IPS-20b (cell line): Measurements from ENCODE around the gene UPF1.

ENCODE experiments used
- H3K27ac ChIP-seq: one replicate; pipeline ENCODE4 v1.5.1; 2013; ENCODE audit warnings: low read length
- H3K27me3 ChIP-seq: 2 replicates; pipeline ENCODE4 v1.6.1; 2013; ENCODE audit warnings: mild to moderate bottlenecking, low read length, inconsistent platforms; ENCODE audit not compliant: insufficient read depth
- H3K36me3 ChIP-seq: 2 replicates; pipeline ENCODE4 v1.6.1; 2013; ENCODE audit warnings: low read depth, mild to moderate bottlenecking, inconsistent platforms, low read length, moderate library complexity; ENCODE audit not compliant: insufficient read depth
- H3K4me1 ChIP-seq: 2 replicates; pipeline ENCODE4 v1.6.1; 2013; ENCODE audit warnings: mild to moderate bottlenecking, control low read depth, inconsistent platforms, low read length, moderate library complexity; ENCODE audit not compliant: insufficient read depth
- H3K4me3 ChIP-seq: 2 replicates; pipeline ENCODE4 v1.5.1; 2013; ENCODE audit warnings: mild to moderate bottlenecking, low read length, inconsistent platforms
- H3K9ac ChIP-seq: 2 replicates; pipeline ENCODE4 v1.6.1; 2013; ENCODE audit warnings: low read depth, mild to moderate bottlenecking, inconsistent platforms, low read length, moderate library complexity
- H3K9me3 ChIP-seq: 2 replicates; pipeline ENCODE4 v1.6.1; 2013; ENCODE audit warnings: mild to moderate bottlenecking, low read depth, low read length, inconsistent platforms; ENCODE audit not compliant: insufficient read depth

The UPF1 gene

DNA sequence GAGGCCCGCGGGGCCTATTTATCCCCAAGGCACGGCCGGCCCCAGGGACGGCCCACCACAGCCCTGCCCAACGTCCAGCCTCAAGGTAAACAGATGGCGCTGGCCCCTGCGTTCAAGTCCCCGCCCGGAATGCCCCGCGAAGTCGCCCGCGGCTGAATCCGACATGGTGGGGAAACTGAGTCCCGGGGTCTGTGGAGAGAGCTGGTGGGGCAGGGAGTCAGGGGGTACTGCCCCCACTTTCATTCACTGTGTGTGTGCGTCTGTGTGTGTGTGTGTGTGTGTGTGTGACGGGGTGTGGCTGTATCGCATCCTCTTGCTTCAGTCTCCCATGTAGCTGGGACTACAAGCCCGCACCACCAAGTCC is 40.5 kb upstream of the UPF1 start:
- Histone ChIP-seq H3K4me1 (no peaks in the 10 kb centered on the region), H3K4me3 (no peak overlapping the region), H3K36me3 (no peaks in the 10 kb centered on the region), H3K9me3 (no peaks in the 10 kb centered on the region; the same call in 1 of the 2 replicates), H3K27me3 (peaks cover 99% of the 10 kb centered on the region), H3K27ac (no peak overlapping the region), H3K9ac (no peak overlapping the region)

DNA sequence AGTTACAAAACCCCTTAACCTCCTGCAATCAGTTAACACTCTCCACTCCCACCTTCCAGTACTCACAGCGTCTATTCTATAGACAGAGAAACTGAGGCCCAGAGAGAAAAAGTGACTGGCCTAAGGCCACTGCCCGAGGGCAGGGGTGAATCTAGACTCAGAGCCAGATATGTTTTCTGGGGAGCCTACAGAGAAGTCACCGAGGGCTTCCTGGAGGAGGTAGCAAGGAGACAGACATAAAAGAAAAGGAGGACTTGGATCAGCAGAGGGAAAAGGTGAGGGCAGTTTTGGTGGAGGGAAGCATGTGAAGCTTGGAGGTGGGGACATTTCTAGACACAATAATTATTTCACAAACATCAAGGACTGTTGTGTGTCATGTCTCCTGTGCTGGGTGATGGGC is 39.1 kb upstream of the UPF1 start:
- Histone ChIP-seq H3K27ac (no peak overlapping the region), H3K27me3 (peaks cover 99% of the 10 kb centered on the region), H3K36me3 (no peaks in the 10 kb centered on the region), H3K4me3 (no peak overlapping the region), H3K9ac (no peak overlapping the region), H3K4me1 (no peaks in the 10 kb centered on the region), H3K9me3 (no peaks in the 10 kb centered on the region; the same call in 1 of the 2 replicates)

DNA sequence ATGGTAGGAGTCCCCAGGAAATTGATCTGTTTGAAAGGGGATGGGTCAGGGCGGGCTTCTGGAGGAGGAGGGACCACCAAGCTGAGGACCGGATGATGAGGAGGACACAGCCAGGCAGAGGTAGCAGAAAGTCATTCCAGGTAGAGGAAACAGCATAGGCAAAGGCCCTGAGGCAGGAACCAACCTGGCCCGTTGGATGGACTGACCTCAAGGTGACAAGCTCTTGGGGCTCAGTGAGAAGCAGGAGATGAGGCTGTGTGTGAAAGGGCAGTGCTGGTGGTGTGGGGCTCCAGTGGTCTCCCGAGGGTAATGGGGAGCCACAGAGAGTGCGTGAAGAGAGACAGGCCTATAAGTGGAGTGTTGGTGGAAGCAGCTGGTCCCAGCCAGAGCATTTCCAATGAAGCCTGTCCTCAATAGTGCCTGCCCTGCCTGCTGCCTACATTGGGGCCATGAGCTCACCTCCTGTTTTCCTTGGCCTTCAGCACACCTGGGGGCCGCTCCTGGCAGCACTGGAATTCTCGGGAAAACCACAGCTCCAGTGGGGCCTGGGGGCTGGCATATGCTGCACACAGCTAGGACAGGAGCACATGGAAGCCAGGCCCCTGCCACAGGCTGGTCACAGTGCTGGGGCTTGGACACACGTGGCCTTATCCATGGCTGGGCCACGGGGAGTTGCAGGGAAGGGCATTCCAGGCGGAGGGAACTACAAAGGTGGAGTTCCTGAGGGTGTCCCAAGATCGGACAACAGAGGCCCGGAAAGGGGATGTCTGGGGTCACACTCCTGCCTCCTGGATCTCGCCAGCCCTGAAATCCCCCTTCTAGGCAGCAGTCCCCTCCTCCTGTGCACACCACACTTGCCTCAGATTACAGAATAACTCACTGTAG is 38.4 kb upstream of the UPF1 start:
- no peak overlapping the region for H3K4me3 ChIP-seq
- no peak overlapping the region for H3K27ac ChIP-seq
- peaks cover 99% of the 10 kb centered on the region for H3K27me3 ChIP-seq
- no peaks in the 10 kb centered on the region for H3K4me1 ChIP-seq
- H3K36me3 ChIP-seq: no peaks in the 10 kb centered on the region
- no peaks in the 10 kb centered on the region; the same call in 1 of the 2 replicates for H3K9me3 ChIP-seq
- no peak overlapping the region for H3K9ac ChIP-seq

DNA sequence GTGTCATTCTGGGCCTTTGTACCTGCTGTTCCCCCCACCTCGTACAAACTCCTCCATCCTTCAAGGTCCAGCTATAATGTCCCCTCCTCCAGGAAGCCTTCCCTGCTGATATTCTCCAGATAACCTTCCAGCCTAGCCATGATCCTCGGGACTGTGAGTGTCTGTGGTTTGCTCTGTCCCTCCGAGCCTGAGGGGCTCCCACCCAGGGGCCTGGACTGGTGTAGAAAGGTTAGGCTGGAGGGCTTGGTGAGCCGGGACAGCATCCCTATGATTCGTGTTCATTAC is 37.8 kb upstream of the UPF1 start:
- H3K36me3 ChIP-seq: no peaks in the 10 kb centered on the region
- H3K9ac ChIP-seq: no peak overlapping the region
- no peaks in the 10 kb centered on the region; the same call in 1 of the 2 replicates for H3K9me3 ChIP-seq
- no peak overlapping the region for H3K4me3 ChIP-seq
- no peaks in the 10 kb centered on the region for H3K4me1 ChIP-seq
- H3K27ac ChIP-seq: no peak overlapping the region
- peaks cover 99% of the 10 kb centered on the region for H3K27me3 ChIP-seq

DNA sequence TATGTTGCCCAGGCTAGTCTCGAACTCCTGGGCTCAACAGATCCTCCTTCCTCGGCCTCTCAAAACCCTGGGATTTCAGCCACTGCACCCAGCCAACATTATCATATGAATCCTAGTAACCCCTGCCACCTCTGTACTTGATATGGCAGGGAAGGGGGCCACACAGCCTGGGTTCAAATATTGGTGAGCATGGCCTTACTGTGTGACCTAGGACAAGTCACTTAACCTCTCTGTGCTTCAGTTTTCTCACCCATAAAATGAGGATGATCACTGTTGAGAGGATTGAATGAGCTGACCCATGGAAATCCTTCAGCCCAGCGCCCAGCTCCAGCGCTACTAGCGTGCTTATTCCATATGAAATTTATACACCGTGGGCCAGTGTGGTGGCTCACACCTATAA is 37.1 kb upstream of the UPF1 start:
- no peaks in the 10 kb centered on the region for H3K36me3 ChIP-seq
- H3K4me3 ChIP-seq: no peak overlapping the region
- no peak overlapping the region for H3K9ac ChIP-seq
- H3K27ac ChIP-seq: no peak overlapping the region
- no peaks in the 10 kb centered on the region; the same call in 1 of the 2 replicates for H3K9me3 ChIP-seq
- H3K4me1 ChIP-seq: no peaks in the 10 kb centered on the region
- H3K27me3 ChIP-seq: peaks cover 99% of the 10 kb centered on the region

DNA sequence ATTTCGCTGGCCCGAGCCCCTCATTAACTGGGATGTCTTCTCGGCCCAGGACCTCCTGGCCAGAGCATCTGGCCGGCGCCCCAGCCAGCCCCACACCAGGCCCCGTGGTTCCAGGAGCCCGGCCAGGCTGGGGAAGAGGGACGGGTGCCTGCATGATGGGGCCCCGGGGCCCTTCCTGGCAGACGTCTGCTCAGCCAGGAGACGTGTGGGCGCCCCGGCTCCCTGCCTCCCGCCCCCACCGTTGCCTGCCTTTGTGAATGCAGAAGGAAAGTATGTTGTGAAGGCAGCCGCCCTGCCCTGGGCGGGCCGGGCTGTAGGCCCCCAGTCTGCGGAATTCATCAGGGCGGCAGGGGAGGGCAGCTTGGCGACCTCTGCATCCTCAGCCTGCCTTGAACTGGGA is 36.2 kb upstream of the UPF1 start:
- Histone ChIP-seq H3K4me3 (no peak overlapping the region), H3K9me3 (no peaks in the 10 kb centered on the region; the same call in 1 of the 2 replicates), H3K9ac (no peak overlapping the region), H3K36me3 (no peaks in the 10 kb centered on the region), H3K27ac (no peak overlapping the region), H3K27me3 (peaks cover 99% of the 10 kb centered on the region), H3K4me1 (no peaks in the 10 kb centered on the region)

DNA sequence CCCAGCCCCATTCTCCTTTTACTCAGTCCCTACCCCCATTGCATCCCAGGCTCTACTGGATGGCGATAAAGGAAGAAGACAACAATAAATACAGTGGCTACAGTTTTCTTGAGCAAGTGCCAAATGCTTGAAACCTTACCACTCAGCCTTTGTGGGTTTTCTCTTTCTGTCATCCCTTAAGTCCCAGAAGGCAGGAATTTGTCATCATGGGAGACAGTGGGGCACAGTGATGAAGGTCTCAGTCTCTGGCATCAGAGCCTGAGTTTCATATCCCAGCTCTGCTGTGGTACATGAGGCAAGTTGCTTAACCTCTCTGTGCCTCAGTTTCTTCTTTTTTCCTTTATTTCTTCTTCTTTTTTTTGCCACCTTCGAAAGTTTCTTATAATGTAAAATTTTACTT is 35.5 kb upstream of the UPF1 start:
- H3K36me3 ChIP-seq: no peaks in the 10 kb centered on the region
- peaks cover 99% of the 10 kb centered on the region for H3K27me3 ChIP-seq
- H3K9me3 ChIP-seq: no peaks in the 10 kb centered on the region; the same call in 1 of the 2 replicates
- H3K4me3 ChIP-seq: no peak overlapping the region
- H3K4me1 ChIP-seq: no peaks in the 10 kb centered on the region
- no peak overlapping the region for H3K9ac ChIP-seq
- H3K27ac ChIP-seq: no peak overlapping the region

DNA sequence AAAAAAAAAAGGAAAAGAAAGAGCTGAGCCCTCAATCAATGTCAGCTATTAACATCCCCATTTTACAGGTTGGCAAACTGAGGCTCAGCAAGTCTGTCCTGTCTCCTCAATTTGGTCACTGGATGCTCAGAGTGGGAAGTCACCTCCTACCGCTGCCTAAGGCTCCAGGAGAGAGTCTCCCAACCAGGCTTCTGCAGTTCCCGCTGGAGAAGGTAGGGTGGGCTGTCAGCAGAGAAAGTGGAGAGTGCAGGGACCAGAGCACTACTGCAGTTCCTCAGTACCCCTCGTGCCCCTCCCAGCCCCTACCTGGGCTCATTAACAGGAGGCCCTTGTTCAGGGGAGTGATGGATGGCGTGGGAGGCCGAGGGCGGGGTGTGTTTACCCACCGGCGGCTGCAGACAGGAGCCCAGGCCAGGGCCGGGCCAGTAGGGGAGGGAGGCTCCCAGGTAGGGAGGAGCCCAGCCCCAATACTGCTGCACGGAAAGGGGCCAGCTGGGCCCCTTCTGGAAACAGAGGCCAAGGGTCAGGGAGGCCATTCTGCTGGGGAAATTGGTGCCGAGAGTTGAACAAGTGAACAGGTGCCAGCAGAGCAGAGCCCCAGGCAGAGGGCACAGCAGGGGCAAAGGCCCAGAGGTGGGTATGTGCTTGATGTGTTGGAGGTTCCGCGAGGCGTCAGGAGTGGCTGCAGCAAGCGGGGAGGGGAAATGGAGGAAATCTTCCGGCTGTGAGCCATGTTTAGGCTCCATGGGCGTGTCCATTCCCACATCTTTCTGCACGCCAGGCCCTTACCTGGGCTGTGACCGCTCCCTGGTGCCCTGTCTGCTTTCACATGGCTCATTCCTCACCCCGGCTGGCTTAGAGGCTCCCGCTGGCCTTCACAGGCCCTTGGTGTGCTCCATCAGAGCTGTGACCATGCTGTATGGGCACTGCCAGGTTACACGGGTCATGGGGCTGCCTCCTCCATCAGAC is 33.1 kb upstream of the UPF1 start:
- H3K4me3 ChIP-seq: no peak overlapping the region
- no peak overlapping the region for H3K9ac ChIP-seq
- no peak overlapping the region for H3K27ac ChIP-seq
- no peaks in the 10 kb centered on the region for H3K9me3 ChIP-seq
- H3K4me1 ChIP-seq: no peaks in the 10 kb centered on the region
- H3K27me3 ChIP-seq: peaks cover 91% of the 10 kb centered on the region
- H3K36me3 ChIP-seq: no peaks in the 10 kb centered on the region

DNA sequence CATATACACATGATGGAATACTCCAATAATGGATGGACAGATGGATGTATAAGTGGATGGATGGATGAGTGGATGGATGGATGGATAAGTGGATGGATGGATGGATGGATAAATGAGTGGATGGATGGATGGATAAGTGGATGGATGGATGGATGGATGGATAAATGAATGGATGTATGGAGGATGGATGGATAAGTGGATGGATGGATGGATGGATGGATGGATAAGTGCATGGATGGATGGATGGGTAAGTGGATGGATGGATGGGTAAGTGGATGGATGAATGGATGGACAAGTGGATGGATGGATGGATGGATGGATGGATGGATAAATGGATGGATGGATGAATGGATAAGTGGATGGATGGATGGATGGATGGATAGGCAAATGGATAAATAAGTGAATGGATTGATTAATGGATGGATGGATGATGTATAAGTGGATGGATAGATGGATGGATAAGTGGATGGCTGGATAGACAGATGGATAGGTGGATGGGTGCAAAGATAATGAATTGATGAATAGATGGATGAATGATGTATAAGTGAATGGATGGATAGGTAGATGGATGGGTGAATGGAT is 32.3 kb upstream of the UPF1 start:
- Histone ChIP-seq H3K36me3 (no peaks in the 10 kb centered on the region), H3K4me3 (no peak overlapping the region), H3K27me3 (peaks cover 83% of the 10 kb centered on the region), H3K4me1 (no peaks in the 10 kb centered on the region), H3K27ac (no peak overlapping the region), H3K9ac (no peak overlapping the region), H3K9me3 (no peaks in the 10 kb centered on the region)

DNA sequence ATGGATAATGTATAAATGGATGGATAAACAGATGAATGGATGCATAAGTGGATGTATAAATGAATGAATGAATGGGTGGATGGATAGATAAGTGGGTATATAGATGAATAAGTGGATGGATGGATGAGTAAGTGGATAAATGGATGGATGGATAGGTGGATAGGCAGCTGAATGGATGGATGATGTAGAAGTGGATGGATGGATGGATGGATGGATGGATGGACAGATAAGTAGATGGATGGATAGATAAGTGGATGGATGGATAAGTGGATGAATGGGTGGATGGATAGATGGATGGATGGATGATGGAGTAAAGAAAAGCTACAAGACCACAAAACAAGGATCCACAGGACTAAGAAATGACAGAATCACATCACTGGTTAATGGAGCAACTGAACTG is 31.7 kb upstream of the UPF1 start:
- peaks cover 80% of the 10 kb centered on the region for H3K27me3 ChIP-seq
- no peak overlapping the region for H3K9ac ChIP-seq
- H3K4me1 ChIP-seq: no peaks in the 10 kb centered on the region
- H3K27ac ChIP-seq: no peak overlapping the region
- no peak overlapping the region for H3K4me3 ChIP-seq
- no peaks in the 10 kb centered on the region for H3K36me3 ChIP-seq
- H3K9me3 ChIP-seq: no peaks in the 10 kb centered on the region

DNA sequence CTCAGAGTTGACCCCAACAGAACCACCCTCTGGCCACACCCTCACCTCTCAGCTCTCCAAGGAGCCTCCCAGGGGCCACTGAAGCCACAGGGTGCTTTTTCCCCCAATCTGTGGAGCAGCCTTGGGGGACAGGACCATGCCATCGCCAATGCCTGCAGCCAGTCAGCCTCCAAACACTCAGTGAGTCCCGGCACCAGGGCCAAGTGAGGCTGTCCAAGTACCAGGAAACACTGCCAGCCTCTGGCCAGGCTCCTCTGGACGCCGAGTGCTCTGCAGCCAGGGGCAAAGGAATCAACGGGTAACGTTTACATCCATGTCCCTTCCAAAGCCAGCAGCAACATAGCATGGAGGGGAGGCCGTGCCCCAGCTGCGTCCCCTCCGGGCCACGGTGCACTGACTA is 31.1 kb upstream of the UPF1 start:
- peaks cover 80% of the 10 kb centered on the region for H3K27me3 ChIP-seq
- no peak overlapping the region for H3K4me3 ChIP-seq
- H3K9me3 ChIP-seq: no peaks in the 10 kb centered on the region
- no peaks in the 10 kb centered on the region for H3K4me1 ChIP-seq
- H3K9ac ChIP-seq: no peak overlapping the region
- no peak overlapping the region for H3K27ac ChIP-seq
- H3K36me3 ChIP-seq: no peaks in the 10 kb centered on the region
